Mucosa of descending colon (tissue), 3 donors: Measurements from ENCODE around the gene EFNA2. TPM values are rescaled to one million over a fixed set of nuclear protein-coding genes. Genes with fewer than 3 reads are reported as not detected.

Source experiments
- ATAC-seq: fragments of 200-7000 bp; cut with Tn5 transposase; one replicate; pipeline ENCODE4 v1.9.1; 2020; ENCODE audit warnings: mild to moderate bottlenecking, moderate library complexity
- DNase-seq, 3 donors: peaks; one replicate each; pipeline ENCODE4 v3.0.0-alpha.2; 2020
- H3K36me3 ChIP-seq: fragments of 200-600 bp; one replicate; pipeline ENCODE4 v1.8.0; 2021; ENCODE audit warnings: low read depth, mild to moderate bottlenecking
- H3K4me1 ChIP-seq: fragments of 200-600 bp; one replicate; pipeline ENCODE4 v1.8.0; 2021; ENCODE audit warnings: low read depth, mild to moderate bottlenecking
- H3K4me3 ChIP-seq: fragments of 200-600 bp; one replicate; pipeline ENCODE4 v1.8.0; 2021; ENCODE audit warnings: mild to moderate bottlenecking
- H3K9me3 ChIP-seq: fragments of 200-600 bp; one replicate; pipeline ENCODE4 v1.8.0; 2021; ENCODE audit warnings: mild to moderate bottlenecking
- intact Hi-C, 2 donors: fragments of 100-400 bp; cut with DNase I in 1 of 2; cut with micrococcal nuclease in 1 of 2; formaldehyde crosslinking; loops; one replicate each; pipeline versions ENCODE4 v1.11.0 to v1.11.1; 2022; cut with DNase I, micrococcal nuclease
- total RNA-seq, 3 donors: library from RNA; stranded (reverse); fragmentation: NEBNext Ultra II Directional in 2 of 3; extraction: Animal tissue kit (Norgen Biotek cat#: 25700) in 2 of 3; gene quantifications; one replicate each; pipeline versions ENCODE4 v1.2.1 to v1.2.4, GENCODE V29; 2021 to 2023
- TF ChIP-seq, protein P1 (sequence below): fragments of 200-600 bp; IDR thresholded peaks from one replicate; pipeline ENCODE4 v1.8.0; 2022; ENCODE audit warnings: antibody characterized with exemption, mild to moderate bottlenecking
- donor health status: DM: no; HTN: no; CAD: no; lungs with moderate emphysema.
- donor health status: DM: no; HTN: no; CAD: no.
- donor health status: DM: no; HTN: yes; CAD: no.

The EFNA2 gene
- total RNA-seq, 3 donors from 2014 or later: 19.0 to 62.2 (median 61.7) TPM

DNA sequence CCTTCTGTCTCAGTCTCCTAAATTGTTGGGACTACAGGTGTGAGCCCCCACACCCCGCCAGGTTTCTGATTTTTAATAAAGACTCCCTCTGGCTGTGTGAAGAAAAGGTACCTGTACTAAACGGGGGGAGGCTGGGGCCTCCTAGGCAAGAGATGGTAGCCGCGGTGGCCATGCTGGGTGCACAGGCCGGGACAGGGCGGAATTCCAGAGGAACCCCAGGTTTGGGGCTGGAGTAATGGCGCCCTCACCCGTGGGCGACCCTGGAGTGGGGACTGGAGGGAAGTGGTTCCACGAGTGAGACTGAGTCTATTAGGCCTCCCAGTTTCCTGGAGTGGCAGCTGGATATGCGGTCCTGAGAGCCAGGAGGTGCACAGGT is 46.3 kb upstream of the EFNA2 start:
- peaks cover 39% of the 10 kb centered on the region for H3K4me1 ChIP-seq
- ATAC-seq: no peak
- no peaks in the 10 kb centered on the region for H3K36me3 ChIP-seq
- TF ChIP-seq, protein P1, sequence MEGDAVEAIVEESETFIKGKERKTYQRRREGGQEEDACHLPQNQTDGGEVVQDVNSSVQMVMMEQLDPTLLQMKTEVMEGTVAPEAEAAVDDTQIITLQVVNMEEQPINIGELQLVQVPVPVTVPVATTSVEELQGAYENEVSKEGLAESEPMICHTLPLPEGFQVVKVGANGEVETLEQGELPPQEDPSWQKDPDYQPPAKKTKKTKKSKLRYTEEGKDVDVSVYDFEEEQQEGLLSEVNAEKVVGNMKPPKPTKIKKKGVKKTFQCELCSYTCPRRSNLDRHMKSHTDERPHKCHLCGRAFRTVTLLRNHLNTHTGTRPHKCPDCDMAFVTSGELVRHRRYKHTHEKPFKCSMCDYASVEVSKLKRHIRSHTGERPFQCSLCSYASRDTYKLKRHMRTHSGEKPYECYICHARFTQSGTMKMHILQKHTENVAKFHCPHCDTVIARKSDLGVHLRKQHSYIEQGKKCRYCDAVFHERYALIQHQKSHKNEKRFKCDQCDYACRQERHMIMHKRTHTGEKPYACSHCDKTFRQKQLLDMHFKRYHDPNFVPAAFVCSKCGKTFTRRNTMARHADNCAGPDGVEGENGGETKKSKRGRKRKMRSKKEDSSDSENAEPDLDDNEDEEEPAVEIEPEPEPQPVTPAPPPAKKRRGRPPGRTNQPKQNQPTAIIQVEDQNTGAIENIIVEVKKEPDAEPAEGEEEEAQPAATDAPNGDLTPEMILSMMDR: no peak
- H3K9me3 ChIP-seq: no peaks in the 10 kb centered on the region
- no peak overlapping the region for H3K4me3 ChIP-seq
- DNase-seq: no peak
- intact Hi-C loops: no loop called here

DNA sequence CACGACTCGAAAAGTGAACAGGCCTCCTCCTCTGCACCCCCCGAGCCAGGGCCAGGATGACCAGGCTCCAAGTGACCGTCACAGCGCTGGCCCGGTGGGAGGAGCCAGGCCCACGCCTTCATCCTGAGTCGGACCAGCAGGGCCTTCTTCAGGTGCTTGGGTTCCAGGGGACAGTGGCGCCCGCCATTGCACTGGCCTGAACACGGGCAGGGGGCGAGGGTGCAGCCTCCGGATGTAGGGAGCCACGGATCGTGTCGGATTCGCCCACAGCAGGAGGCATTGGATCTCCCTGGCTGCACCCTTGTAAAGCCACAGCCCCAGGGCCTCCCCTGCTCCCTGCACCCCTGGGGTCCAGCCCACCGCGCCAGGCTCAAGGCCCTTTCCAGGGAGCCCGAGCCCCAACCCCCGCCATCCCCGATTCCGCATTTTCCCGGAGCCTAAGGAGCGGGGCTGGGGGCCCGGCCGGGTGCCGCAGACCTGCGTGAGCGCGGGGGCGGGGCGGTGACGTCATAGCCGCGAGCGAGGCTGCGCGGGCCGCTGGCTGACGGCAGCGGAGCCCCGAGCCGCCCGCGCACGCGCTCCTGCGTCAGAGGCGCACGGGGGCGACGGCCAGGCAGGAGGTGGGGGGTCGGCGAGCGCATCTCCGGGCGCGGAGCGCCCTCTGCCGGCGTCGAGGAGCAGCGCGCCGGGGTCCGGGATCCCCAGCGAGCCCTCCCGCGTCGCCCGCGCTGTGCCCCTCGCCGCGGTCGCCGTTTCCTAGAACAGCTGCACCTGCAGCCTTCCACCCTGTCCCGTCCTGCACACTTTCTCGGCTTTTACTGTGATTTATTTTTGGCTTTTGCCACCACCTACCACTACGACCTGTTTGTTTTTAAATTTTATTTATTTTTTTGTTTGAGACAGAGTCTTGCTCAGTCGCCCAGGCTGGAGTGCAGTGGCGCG is 45.6 kb upstream of the EFNA2 start:
- Histone ChIP-seq H3K9me3 (no peaks in the 10 kb centered on the region), H3K4me1 (peaks cover 46% of the 10 kb centered on the region), H3K4me3 (no peak overlapping the region), H3K36me3 (no peaks in the 10 kb centered on the region)
- ATAC-seq: peak; percentile 48
- TF ChIP-seq, protein P1: peak; percentile 82
- peak; percentile 81 to 90 (median 89) for DNase-seq
- intact Hi-C loops: no loop called here

DNA sequence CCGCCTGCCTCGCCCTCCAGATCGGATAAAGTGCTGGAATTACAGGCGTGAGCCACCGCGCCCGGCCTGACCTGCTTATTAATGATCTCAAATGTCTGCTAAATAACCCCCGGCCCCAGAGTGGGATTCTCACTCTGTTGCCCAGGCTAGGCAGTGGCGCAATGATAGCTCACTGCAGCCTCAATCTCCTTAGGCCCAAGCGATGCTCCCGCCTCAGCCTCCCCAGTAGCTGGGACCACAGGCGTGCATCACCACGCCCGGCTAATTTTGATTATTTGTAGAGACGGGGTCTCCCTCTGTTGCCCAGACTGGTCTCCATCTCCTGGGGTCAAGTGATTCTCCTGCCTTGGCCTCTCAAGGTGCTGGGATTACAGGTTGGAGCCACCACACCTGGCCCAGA is 44.7 kb upstream of the EFNA2 start:
- TF ChIP-seq, protein P1: no peak
- Histone ChIP-seq H3K4me3 (no peak overlapping the region), H3K36me3 (no peaks in the 10 kb centered on the region), H3K9me3 (no peaks in the 10 kb centered on the region), H3K4me1 (peaks cover 55% of the 10 kb centered on the region)
- no peak for ATAC-seq
- DNase-seq: peak in 1 of 3 donors; percentile 53
- intact Hi-C loops: no loop called here

DNA sequence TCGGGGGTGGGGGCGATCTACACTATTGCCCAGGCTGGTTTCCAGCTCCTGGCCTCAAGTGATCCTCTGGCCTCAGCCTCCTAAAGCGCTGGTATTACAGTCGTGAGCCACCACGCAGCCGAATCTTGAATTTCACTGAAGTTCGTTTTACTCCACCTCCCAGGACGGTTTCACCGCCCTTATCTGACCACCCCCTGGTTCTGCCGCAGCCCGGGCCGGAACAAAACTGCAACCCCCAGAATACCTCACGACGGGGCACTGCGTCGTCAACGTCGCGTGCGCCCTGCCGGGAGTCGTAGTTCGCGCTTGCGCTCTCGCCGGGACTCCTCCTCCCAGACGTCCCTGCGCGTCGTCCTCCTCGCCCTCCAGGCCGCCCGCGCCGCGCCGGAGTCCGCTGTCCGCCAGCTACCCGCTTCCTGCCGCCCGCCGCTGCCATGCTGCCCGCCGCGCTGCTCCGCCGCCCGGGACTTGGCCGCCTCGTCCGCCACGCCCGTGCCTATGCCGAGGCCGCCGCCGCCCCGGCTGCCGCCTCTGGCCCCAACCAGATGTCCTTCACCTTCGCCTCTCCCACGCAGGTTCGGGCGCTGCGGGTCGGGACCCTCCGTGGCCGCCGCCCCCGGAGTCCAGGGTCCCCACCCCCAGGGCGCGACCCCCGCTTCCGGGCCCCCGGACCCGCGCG is 44.1 kb upstream of the EFNA2 start, which contains the start of gene ATP5F1D:
Gene ATP5F1D (plus strand): TSS at position 335 of the 679 bp plus-strand sequence. CDS start 100 bp downstream, at position 435.
- TF ChIP-seq, protein P1: no peak

DNA sequence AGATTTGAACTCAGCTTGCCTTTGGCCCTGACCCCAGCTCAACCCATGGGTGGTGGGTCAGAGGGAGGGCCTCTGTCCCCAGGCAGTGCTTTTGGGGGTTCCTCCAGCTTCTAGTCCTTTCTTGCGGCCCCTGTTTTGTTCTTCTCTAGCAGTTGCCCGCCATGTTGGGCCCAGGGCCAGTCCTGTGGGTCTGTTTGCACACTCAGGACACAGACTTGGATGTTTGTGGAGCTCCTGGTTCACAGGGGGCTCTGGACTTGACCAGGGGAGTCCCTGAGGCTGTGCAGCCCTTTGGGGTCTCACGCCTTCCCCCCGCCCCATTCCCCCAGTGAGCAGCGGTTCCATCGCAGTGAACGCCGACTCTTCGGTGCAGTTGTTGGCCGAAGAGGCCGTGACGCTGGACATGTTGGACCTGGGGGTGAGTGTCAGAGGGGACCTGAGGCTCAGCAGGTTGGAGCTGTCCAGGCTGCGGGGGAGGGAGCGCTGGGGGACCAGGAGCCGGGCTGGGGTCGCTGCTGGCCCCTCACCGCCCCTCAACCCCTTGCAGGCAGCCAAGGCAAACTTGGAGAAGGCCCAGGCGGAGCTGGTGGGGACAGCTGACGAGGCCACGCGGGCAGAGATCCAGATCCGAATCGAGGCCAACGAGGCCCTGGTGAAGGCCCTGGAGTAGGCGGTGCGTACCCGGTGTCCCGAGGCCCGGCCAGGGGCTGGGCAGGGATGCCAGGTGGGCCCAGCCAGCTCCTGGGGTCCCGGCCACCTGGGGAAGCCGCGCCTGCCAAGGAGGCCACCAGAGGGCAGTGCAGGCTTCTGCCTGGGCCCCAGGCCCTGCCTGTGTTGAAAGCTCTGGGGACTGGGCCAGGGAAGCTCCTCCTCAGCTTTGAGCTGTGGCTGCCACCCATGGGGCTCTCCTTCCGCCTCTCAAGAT is 41.6 kb upstream of the EFNA2 start:
- DNase-seq (peak; percentile 90 to 91 (median 91)), ATAC-seq (peak; percentile 52)
- Histone ChIP-seq H3K36me3 (no peaks in the 10 kb centered on the region), H3K4me3 (no peak overlapping the region), H3K9me3 (no peaks in the 10 kb centered on the region), H3K4me1 (peaks cover 60% of the 10 kb centered on the region)
- TF ChIP-seq, protein P1: peak; percentile 90
- intact Hi-C loops: loop anchor here in 1 of 2 donors (2.0 kb wide), 1 partner anchor 23 kb away; no protein-coding TSS in a partner anchor

More for the DNA sequence above, 44.1 kb upstream of the EFNA2 start, which contains the start of gene ATP5F1D:
- peak; percentile 73 for ATAC-seq
- Histone ChIP-seq H3K4me1 (peaks cover 55% of the 10 kb centered on the region), H3K36me3 (no peaks in the 10 kb centered on the region), H3K9me3 (no peaks in the 10 kb centered on the region), H3K4me3 (peak within 1 kb of the TSS; percentile 91)
- intact Hi-C loops: loop anchor here in 1 of 2 donors (2.0 kb wide), 1 partner anchor 25 kb away; no protein-coding TSS in a partner anchor
- peak; percentile 94 to 97 (median 96) for DNase-seq
